WTC11 (cell line): Measurements from ENCODE around the gene AP2M1. TPM values are rescaled to one million over a fixed set of nuclear protein-coding genes. Genes with fewer than 3 reads are reported as not detected.

Experiments
- ATAC-seq: fragments of 200-7000 bp; cut with Tn5 transposase; 2 replicates; pipeline ENCODE4 v1.10.0; 2021; ENCODE audit warnings: mild to moderate bottlenecking, moderate library complexity
- CTCF ChIA-PET: fragments of 300-600 bp; sonication (Branson Sonifier 250); formaldehyde crosslinking; loops from one replicate; lab custom pipeline; 2021; ENCODE audit warnings: antibody characterized with exemption; lab: Charles Lee
- POLR2A ChIA-PET: fragments of 350-600 bp; sonication (Branson Sonifier 250); formaldehyde crosslinking; loops from one replicate; lab custom pipeline; 2021; ENCODE audit warnings: antibody characterized with exemption; lab: Charles Lee
- DNase-seq: peaks from one replicate; pipeline ENCODE4 v3.0.0; 2021; ENCODE audit warnings: low spot score
- H3K27ac Mint-ChIP-seq: 2 replicates; pipeline ENCODE4 v1.8.0; 2021; ENCODE audit warnings: mixed read lengths
- H3K27me3 Mint-ChIP-seq: 2 replicates; pipeline ENCODE4 v1.8.0; 2021; ENCODE audit warnings: low read depth, mild to moderate bottlenecking, moderate library complexity, mixed read lengths
- H3K36me3 Mint-ChIP-seq: 2 replicates; pipeline ENCODE4 v1.8.0; 2021; ENCODE audit warnings: mixed read lengths
- H3K4me1 Mint-ChIP-seq: 2 replicates; pipeline ENCODE4 v1.8.0; 2022; ENCODE audit warnings: mixed read lengths
- H3K4me3 Mint-ChIP-seq: 2 replicates; pipeline ENCODE4 v1.8.0; 2021; ENCODE audit warnings: mild to moderate bottlenecking, moderate library complexity, mixed read lengths
- H3K9me3 Mint-ChIP-seq: 2 replicates; pipeline ENCODE4 v1.8.0; 2021; ENCODE audit warnings: mixed read lengths
- ATF1 ChIP-seq: sonication (generic); formaldehyde crosslinking; IDR thresholded peaks from 2 replicates; pipeline ENCODE4 v1.8.1; 2023; ENCODE audit warnings: mild to moderate bottlenecking, moderate library complexity, missing genetic modification reagents
- EMX1 ChIP-seq: fragments of 250-450 bp; sonication (Bioruptor Pico); IDR thresholded peaks from 2 replicates; pipeline ENCODE4 v1.8.0; 2021; ENCODE audit warnings: mild to moderate bottlenecking
- ETV6 ChIP-seq: sonication (generic); formaldehyde crosslinking; IDR thresholded peaks from 2 replicates; pipeline ENCODE4 v1.8.1; 2022; ENCODE audit warnings: mild to moderate bottlenecking, missing genetic modification reagents
- GABPB1 ChIP-seq: sonication (generic); formaldehyde crosslinking; IDR thresholded peaks from 2 replicates; pipeline ENCODE4 v1.8.1; 2023; ENCODE audit warnings: mild to moderate bottlenecking, missing genetic modification reagents
- MXD4 ChIP-seq: fragments of 250-450 bp; sonication (Bioruptor Pico); IDR thresholded peaks from 2 replicates; pipeline ENCODE4 v1.8.0; 2021; ENCODE audit warnings: mild to moderate bottlenecking, moderate library complexity, borderline replicate concordance
- NFE2L1 ChIP-seq: sonication (generic); formaldehyde crosslinking; IDR thresholded peaks from 2 replicates; pipeline ENCODE4 v1.8.1; 2023; ENCODE audit warnings: missing genetic modification reagents
- NR1H2 ChIP-seq: sonication (generic); formaldehyde crosslinking; IDR thresholded peaks from 2 replicates; pipeline ENCODE4 v1.9.0; 2021; ENCODE audit warnings: mild to moderate bottlenecking, moderate library complexity, missing genetic modification reagents
- RORB ChIP-seq: fragments of 250-450 bp; sonication (Bioruptor Pico); IDR thresholded peaks from 2 replicates; pipeline ENCODE4 v1.9.0; 2021; ENCODE audit warnings: mild to moderate bottlenecking
- SMAD3 ChIP-seq: sonication (generic); formaldehyde crosslinking; IDR thresholded peaks from 2 replicates; pipeline ENCODE4 v1.8.0; 2022; ENCODE audit warnings: missing genetic modification reagents, mild to moderate bottlenecking, borderline replicate concordance
- ZNF121 ChIP-seq: sonication (generic); formaldehyde crosslinking; IDR thresholded peaks from 2 replicates; pipeline ENCODE4 v1.8.0; 2023; ENCODE audit warnings: missing genetic modification reagents
- ZNF219 ChIP-seq: sonication (generic); formaldehyde crosslinking; IDR thresholded peaks from 2 replicates; pipeline ENCODE4 v1.8.0; 2023; ENCODE audit warnings: missing genetic modification reagents, mild to moderate bottlenecking, borderline replicate concordance
- ZNF263 ChIP-seq: sonication (generic); formaldehyde crosslinking; IDR thresholded peaks from 2 replicates; pipeline ENCODE4 v1.8.1; 2022; ENCODE audit warnings: low read depth, mild to moderate bottlenecking, moderate library complexity, missing genetic modification reagents
- ZNF396 ChIP-seq: fragments of 250-450 bp; sonication (Bioruptor Pico); IDR thresholded peaks from 2 replicates; pipeline ENCODE4 v1.8.0; 2021; ENCODE audit warnings: mild to moderate bottlenecking, moderate library complexity, borderline replicate concordance
- total RNA-seq: library from RNA; stranded (reverse); gene quantifications from 3 replicates; pipeline ENCODE4 v1.2.3, GENCODE V29; 2021
- TF ChIP-seq, protein P1 (sequence below): sonication (generic); formaldehyde crosslinking; IDR thresholded peaks from 2 replicates; pipeline ENCODE4 v1.8.1; 2023; ENCODE audit warnings: mild to moderate bottlenecking, missing genetic modification reagents, moderate library complexity
- TF ChIP-seq, protein P2 (sequence below): sonication (generic); formaldehyde crosslinking; IDR thresholded peaks from 2 replicates; pipeline ENCODE4 v1.8.0; 2022; ENCODE audit warnings: mild to moderate bottlenecking, missing genetic modification reagents
- TF ChIP-seq, protein P3 (sequence below): sonication (generic); formaldehyde crosslinking; IDR thresholded peaks from 2 replicates; pipeline ENCODE4 v1.8.1; 2022; ENCODE audit warnings: mild to moderate bottlenecking, missing genetic modification reagents, moderate library complexity, borderline replicate concordance
- TF ChIP-seq, protein P4 (sequence below): fragments of 250-450 bp; sonication (Bioruptor Pico); IDR thresholded peaks from 2 replicates; pipeline ENCODE4 v1.9.0; 2021; ENCODE audit warnings: moderate library complexity, mild to moderate bottlenecking, inconsistent platforms, borderline replicate concordance
- TF ChIP-seq, protein P5 (sequence below): sonication (generic); formaldehyde crosslinking; IDR thresholded peaks from 2 replicates; pipeline ENCODE4 v1.8.0; 2023; ENCODE audit warnings: missing genetic modification reagents, mild to moderate bottlenecking, borderline replicate concordance
- TF ChIP-seq, protein P6 (sequence below): fragments of 250-450 bp; sonication (Bioruptor Pico); conservative IDR thresholded peaks from 2 replicates; pipeline ENCODE4 v1.9.0; 2021; ENCODE audit warnings: mild to moderate bottlenecking

Gene AP2M1
- total RNA-seq, 1 experiment from 2014 or later, result 399 TPM

DNA sequence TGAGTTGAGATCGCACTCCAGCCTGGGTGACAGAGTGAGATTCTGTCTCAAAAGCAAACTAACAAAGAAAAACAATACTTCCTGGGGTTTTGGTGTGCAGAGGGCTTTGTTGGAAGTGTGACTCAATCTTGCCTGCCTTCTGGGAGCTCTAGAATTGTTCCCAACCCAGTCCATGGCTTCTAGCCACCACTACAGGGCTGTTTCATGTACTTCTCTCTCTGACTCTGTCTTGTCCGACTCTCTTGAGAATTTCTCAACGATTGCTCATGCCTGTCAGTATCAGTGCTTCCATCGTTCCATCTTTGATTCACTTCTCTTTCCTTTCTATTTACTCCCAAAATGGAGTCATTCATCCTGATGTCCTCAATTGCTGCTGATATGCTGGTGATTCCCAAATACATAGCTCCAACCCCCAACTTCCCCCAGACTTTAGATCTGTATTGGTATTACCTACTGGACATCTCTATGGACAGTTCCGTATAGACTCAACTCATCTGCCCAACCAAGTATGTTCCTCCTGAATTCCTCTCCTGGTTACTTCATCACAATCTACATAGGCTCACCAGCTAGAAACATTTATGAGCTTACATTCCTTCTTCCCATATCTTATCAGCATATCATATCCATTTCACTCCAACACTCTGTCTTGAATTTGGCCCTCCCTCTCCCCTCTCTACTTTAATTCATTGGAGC is 1.8 kb upstream of the AP2M1 start (continued):
- TF ChIP-seq, protein P1, sequence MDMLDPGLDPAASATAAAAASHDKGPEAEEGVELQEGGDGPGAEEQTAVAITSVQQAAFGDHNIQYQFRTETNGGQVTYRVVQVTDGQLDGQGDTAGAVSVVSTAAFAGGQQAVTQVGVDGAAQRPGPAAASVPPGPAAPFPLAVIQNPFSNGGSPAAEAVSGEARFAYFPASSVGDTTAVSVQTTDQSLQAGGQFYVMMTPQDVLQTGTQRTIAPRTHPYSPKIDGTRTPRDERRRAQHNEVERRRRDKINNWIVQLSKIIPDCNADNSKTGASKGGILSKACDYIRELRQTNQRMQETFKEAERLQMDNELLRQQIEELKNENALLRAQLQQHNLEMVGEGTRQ (CRISPR knock-in tag), result no peak

DNA sequence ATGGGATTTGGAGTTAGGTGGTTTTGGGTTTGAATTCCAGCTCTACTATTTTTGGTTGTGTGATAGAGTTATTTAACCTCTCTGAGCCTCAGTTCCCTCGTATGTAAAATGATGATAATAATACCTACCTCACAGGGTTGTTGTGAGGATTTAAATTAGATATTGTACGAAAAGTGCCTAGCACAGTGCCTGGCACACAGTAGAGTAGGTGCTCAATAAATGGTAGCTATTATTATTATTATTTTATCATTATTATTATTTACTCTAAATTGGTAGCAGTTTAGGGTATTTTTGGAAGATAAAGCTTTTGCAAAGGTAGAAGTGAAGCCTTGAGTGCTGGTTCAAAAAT is 1.3 kb upstream of the AP2M1 start:
- no peak overlapping the region for H3K4me3 Mint-ChIP-seq
- TF ChIP-seq, protein P2, sequence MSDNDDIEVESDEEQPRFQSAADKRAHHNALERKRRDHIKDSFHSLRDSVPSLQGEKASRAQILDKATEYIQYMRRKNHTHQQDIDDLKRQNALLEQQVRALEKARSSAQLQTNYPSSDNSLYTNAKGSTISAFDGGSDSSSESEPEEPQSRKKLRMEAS (CRISPR knock-in tag), result no peak
- TF ChIP-seq, protein P1 (CRISPR knock-in tag), result no peak
- TF ChIP-seq ZNF263 (CRISPR knock-in tag) (no peak), NR1H2 (CRISPR knock-in tag) (no peak)
- TF ChIP-seq, all 79 proteins: peak for 0
- peaks cover 24% of the 10 kb centered on the region for H3K36me3 Mint-ChIP-seq
- ATAC-seq, result no peak
- H3K9me3 Mint-ChIP-seq, result no peaks in the 10 kb centered on the region
- H3K4me1 Mint-ChIP-seq, result peaks cover 28% of the 10 kb centered on the region
- H3K27ac Mint-ChIP-seq, result no peak overlapping the region
- H3K27me3 Mint-ChIP-seq, result no peaks in the 10 kb centered on the region
- ChIA-PET POLR2A (interaction anchor here (1.2 kb wide), 1 partner anchor 17 kb away, joined by 3 read pairs; no protein-coding TSS in a partner anchor), CTCF (interaction anchor here (0.8 to 1.2 kb wide), 3 partner anchors 9 to 116 kb away, joined by 3 to 4 read pairs (median 3); no protein-coding TSS in a partner anchor)
- no peak for DNase-seq

DNA sequence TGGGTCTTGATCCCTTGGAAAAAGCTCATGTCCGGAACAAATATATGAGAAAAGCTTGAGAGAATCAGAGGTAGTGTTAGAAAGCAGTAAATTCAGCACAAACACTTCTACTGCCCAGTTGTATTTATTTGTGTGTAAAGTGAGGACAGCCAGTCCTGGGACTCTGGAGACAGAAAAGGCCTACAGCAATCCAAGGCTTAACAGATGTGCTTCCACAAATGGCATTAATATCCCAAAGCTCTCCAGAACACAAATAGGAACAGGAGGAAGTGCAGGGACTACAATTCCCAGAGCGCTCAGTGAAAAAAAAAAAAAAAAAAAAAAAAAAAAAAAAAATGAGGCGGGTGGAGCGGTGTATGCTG is 390 bp upstream of the AP2M1 start:
- DNase-seq (no peak), ATAC-seq (no peak)
- Mint-ChIP-seq H3K36me3 (peaks cover 27% of the 10 kb centered on the region), H3K9me3 (no peaks in the 10 kb centered on the region), H3K27me3 (no peaks in the 10 kb centered on the region), H3K27ac (peak overlapping the region; percentile 53), H3K4me3 (peak overlapping the region; percentile 97), H3K4me1 (peaks cover 28% of the 10 kb centered on the region)
- POLR2A ChIA-PET, result interaction anchor here (0.6 to 1.4 kb wide), 5 partner anchors 12 to 115 kb away, joined by 3 to 8 read pairs (median 7); partner anchors contain the start of gene ABCF3
- CTCF ChIA-PET, result interaction anchor here (0.6 to 1.6 kb wide), 4 partner anchors 16 to 279 kb away, joined by 3 to 12 read pairs (median 6); partner anchors contain the start of gene VWA5B2
- TF ChIP-seq ZNF121 (no peak), EMX1 (no peak), ETV6 (no peak), ZNF396 (CRISPR knock-in tag) (no peak), SMAD3 (CRISPR knock-in tag) (no peak), MXD4 (no peak), RORB (no peak), GABPB1 (CRISPR knock-in tag) (no peak), ZNF219 (no peak), NFE2L1 (no peak), ATF1 (CRISPR knock-in tag) (no peak)
- TF ChIP-seq, protein P3, sequence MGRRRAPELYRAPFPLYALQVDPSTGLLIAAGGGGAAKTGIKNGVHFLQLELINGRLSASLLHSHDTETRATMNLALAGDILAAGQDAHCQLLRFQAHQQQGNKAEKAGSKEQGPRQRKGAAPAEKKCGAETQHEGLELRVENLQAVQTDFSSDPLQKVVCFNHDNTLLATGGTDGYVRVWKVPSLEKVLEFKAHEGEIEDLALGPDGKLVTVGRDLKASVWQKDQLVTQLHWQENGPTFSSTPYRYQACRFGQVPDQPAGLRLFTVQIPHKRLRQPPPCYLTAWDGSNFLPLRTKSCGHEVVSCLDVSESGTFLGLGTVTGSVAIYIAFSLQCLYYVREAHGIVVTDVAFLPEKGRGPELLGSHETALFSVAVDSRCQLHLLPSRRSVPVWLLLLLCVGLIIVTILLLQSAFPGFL (CRISPR knock-in tag), result no peak
- TF ChIP-seq, protein P4, sequence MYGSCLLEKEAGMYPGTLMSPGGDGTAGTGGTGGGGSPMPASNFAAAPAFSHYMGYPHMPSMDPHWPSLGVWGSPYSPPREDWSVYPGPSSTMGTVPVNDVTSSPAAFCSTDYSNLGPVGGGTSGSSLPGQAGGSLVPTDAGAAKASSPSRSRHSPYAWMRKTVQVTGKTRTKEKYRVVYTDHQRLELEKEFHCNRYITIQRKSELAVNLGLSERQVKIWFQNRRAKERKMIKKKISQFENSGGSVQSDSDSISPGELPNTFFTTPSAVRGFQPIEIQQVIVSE (CRISPR knock-in tag), result no peak
- TF ChIP-seq, protein P5, sequence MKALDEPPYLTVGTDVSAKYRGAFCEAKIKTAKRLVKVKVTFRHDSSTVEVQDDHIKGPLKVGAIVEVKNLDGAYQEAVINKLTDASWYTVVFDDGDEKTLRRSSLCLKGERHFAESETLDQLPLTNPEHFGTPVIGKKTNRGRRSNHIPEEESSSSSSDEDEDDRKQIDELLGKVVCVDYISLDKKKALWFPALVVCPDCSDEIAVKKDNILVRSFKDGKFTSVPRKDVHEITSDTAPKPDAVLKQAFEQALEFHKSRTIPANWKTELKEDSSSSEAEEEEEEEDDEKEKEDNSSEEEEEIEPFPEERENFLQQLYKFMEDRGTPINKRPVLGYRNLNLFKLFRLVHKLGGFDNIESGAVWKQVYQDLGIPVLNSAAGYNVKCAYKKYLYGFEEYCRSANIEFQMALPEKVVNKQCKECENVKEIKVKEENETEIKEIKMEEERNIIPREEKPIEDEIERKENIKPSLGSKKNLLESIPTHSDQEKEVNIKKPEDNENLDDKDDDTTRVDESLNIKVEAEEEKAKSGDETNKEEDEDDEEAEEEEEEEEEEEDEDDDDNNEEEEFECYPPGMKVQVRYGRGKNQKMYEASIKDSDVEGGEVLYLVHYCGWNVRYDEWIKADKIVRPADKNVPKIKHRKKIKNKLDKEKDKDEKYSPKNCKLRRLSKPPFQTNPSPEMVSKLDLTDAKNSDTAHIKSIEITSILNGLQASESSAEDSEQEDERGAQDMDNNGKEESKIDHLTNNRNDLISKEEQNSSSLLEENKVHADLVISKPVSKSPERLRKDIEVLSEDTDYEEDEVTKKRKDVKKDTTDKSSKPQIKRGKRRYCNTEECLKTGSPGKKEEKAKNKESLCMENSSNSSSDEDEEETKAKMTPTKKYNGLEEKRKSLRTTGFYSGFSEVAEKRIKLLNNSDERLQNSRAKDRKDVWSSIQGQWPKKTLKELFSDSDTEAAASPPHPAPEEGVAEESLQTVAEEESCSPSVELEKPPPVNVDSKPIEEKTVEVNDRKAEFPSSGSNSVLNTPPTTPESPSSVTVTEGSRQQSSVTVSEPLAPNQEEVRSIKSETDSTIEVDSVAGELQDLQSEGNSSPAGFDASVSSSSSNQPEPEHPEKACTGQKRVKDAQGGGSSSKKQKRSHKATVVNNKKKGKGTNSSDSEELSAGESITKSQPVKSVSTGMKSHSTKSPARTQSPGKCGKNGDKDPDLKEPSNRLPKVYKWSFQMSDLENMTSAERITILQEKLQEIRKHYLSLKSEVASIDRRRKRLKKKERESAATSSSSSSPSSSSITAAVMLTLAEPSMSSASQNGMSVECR, result no peak
- TF ChIP-seq, protein P1 (CRISPR knock-in tag), result no peak
- TF ChIP-seq, protein P6, sequence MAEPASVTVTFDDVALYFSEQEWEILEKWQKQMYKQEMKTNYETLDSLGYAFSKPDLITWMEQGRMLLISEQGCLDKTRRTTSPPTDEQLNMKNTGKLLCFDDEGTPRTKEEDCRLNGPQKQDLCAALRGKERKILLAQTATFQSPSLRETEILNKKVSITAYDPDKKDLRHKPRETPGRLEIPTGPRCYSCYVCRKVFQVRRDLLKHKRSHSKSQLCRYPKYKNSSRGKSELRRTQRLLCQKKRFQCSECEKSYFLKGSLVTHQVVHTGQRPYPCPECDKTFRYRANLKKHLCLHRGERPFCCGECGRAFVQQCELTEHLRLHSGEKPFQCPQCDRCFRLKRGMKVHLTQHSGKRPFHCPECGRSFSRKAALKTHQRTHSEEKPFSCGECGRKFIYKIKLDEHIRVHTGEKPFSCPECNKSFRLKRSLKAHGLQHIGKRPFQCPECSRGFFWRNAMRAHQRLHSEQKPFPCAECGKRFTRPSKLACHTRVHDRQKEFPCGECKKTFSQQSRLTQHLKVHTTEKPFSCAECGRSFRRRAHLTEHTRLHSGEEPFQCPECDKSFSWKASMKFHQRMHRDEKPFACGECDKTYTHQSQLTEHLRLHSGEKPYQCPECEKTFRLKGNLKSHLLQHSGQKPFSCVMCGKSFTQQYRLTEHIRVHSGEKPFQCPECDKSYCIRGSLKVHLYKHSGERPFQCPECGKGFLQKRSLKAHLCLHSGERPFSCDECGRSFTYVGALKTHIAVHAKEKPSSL (CRISPR knock-in tag), result no peak
